Activated T-helper 2 cell treated with anti-CD3 and anti-CD28 coated beads, Interferon-gamma antibody, Interleukin-2, Interleukin-4, amounts not matched to agents 10 μg/mL and 5 μg/mL and 100 μg/mL, durations not matched to agents 14 hours and 24 hours and 36 hours (primary cell): ENCODE data around the gene SPTB. TPM values are rescaled to one million over a fixed set of nuclear protein-coding genes. Genes with fewer than 3 reads are reported as not detected.
"Not testable (repeated sequence)": the region's sequence is repeated elsewhere in the genome, so short reads cannot be mapped to it uniquely, and the experiment has no call there.

ENCODE experiments used
- DNase-seq: peaks from one replicate; pipeline ENCODE4 v3.0.0; 2021; ENCODE audit warnings: low spot score
- H3K27ac Mint-ChIP-seq: one replicate; pipeline ENCODE4 v1.8.0; 2021; ENCODE audit warnings: mixed read lengths
- H3K27me3 Mint-ChIP-seq: one replicate; pipeline ENCODE4 v1.8.0; 2021; ENCODE audit warnings: low read depth, mixed read lengths
- H3K36me3 Mint-ChIP-seq: one replicate; pipeline ENCODE4 v1.8.0; 2021; ENCODE audit warnings: low read depth, mixed read lengths
- H3K4me1 Mint-ChIP-seq: one replicate; pipeline ENCODE4 v1.8.0; 2021; ENCODE audit warnings: low read depth, mixed read lengths
- H3K4me3 Mint-ChIP-seq: one replicate; pipeline ENCODE4 v1.8.0; 2021; ENCODE audit warnings: low read depth, mild to moderate bottlenecking, moderate library complexity, mixed read lengths
- H3K9me3 Mint-ChIP-seq: one replicate; pipeline ENCODE4 v1.8.0; 2021; ENCODE audit warnings: mixed read lengths
- intact Hi-C: fragments of 100-400 bp; cut with micrococcal nuclease; formaldehyde crosslinking; loops from one replicate; pipeline ENCODE4 v1.15.1; 2023
- total RNA-seq: library from RNA; stranded (reverse); gene quantifications from 2 replicates; pipeline ENCODE4 v1.2.3, GENCODE V29; 2022

Gene SPTB
- total RNA-seq, 1 donor from 2014 or later, result 0.05 TPM

DNA sequence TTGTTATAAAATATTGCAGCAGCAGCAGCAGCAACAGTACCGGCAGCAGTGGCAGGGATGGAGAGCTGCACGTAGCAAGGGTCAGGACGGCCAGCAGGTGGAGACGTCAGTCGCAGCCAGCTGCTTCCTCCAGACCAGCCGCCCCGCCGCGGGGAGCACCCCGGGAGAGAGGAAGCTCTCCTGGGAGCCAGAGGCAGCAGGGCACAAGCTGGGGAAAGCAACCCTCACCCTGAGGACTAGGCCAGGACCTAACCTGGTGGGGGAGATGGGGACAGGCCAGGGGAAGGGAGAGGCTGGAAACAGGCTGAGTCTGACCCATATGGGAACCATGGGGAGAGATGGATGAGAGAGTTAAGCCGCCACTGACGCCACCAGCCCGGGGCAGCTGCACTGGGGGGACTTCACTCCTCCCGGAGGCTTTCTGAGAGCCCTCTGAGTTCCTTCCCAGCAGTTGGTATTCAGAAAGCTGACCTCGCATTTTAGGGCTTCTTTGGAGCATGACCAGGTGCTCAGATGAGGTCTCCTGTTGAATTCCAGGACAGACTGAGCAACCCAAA, 56.3 kb downstream of the SPTB start:
- intact Hi-C loops, result loop anchor here (1.0 to 5.0 kb wide), 2 partner anchors 69 to 160 kb away; no protein-coding TSS in a partner anchor
- no peak overlapping the region for H3K27ac Mint-ChIP-seq
- peak; percentile 47 for DNase-seq
- H3K4me3 Mint-ChIP-seq, result peak overlapping the region; percentile 19
- H3K27me3 Mint-ChIP-seq, result peaks cover 38% of the 10 kb centered on the region
- H3K9me3 Mint-ChIP-seq, result no peaks in the 10 kb centered on the region
- H3K4me1 Mint-ChIP-seq, result peaks cover 5% of the 10 kb centered on the region
- H3K36me3 Mint-ChIP-seq, result no peaks in the 10 kb centered on the region

DNA sequence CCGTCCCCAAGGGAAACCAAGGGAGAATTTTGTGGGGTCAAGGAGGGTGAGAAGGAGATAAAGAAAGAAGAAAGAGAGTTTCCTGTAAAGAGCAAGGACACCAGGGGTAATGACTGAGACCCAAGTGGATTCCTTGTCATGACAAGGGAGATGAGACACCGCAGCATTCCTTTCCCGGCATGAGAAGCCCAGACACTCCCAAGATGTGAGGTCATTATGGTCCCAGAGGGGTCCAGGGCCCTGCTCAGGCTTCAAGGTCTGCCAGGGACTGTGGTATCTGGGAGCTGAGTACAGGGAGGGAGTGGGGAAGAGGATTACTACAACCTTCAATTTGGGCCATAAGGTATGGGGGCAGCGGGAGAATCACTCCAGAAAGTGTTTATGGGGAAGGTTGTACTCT, 58.1 kb downstream of the SPTB start:
- Mint-ChIP-seq H3K9me3 (no peaks in the 10 kb centered on the region), H3K27me3 (peaks cover 39% of the 10 kb centered on the region), H3K27ac (no peak overlapping the region), H3K4me3 (no peak overlapping the region), H3K36me3 (no peaks in the 10 kb centered on the region), H3K4me1 (peaks cover 5% of the 10 kb centered on the region)
- intact Hi-C loops, result loop anchor here (5.0 kb wide), 1 partner anchor 71 kb away; no protein-coding TSS in a partner anchor
- DNase-seq, result no peak

DNA sequence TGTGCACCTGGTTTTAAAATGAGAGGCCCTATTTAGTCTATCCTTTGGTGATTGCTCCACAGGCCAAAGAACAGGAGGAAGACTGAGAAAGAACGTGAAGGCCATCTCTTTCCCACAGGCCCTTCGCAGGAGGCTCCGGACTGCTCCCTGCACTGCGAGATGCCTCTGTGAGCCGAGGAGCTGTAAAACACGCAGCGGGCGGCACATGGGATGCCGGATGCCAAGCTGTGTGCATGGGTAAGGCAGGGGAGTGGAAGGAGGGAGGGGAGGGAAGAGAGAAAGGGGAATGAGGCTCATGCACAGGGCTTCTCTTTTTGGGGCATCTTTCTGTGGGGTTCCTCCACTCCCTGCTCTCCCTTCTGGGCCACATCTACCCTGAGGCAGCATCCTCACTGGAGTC, 61.6 kb downstream of the SPTB start:
- H3K27ac Mint-ChIP-seq, result no peak overlapping the region
- DNase-seq, result no peak
- H3K4me3 Mint-ChIP-seq, result no peak overlapping the region
- intact Hi-C loops, result no loop called here
- no peaks in the 10 kb centered on the region for H3K9me3 Mint-ChIP-seq
- no peaks in the 10 kb centered on the region for H3K4me1 Mint-ChIP-seq
- peaks cover 45% of the 10 kb centered on the region for H3K27me3 Mint-ChIP-seq
- H3K36me3 Mint-ChIP-seq, result no peaks in the 10 kb centered on the region

GRCh38 chr14:64817631-64818030, 62.1 kb downstream of the SPTB start:
- intact Hi-C loops, result no loop called here
- H3K9me3 Mint-ChIP-seq, result no peaks in the 10 kb centered on the region
- no peaks in the 10 kb centered on the region for H3K36me3 Mint-ChIP-seq
- no peak overlapping the region for H3K27ac Mint-ChIP-seq
- no peak overlapping the region for H3K4me3 Mint-ChIP-seq
- H3K27me3 Mint-ChIP-seq, result peaks cover 48% of the 10 kb centered on the region
- DNase-seq, result no peak
- no peaks in the 10 kb centered on the region for H3K4me1 Mint-ChIP-seq

GRCh38 chr14:64816221-64816783, 63.4 kb downstream of the SPTB start:
- intact Hi-C loops, result no loop called here
- Mint-ChIP-seq H3K4me3 (no peak overlapping the region), H3K27ac (no peak overlapping the region), H3K4me1 (peaks cover 3% of the 10 kb centered on the region), H3K27me3 (peaks cover 51% of the 10 kb centered on the region), H3K36me3 (no peaks in the 10 kb centered on the region), H3K9me3 (no peaks in the 10 kb centered on the region)
- DNase-seq, result no peak

GRCh38 chr14:64815257-64815656, 64.5 kb downstream of the SPTB start:
- Mint-ChIP-seq H3K4me3 (no peak overlapping the region), H3K9me3 (no peaks in the 10 kb centered on the region), H3K4me1 (peaks cover 3% of the 10 kb centered on the region), H3K27me3 (peaks cover 47% of the 10 kb centered on the region), H3K36me3 (no peaks in the 10 kb centered on the region), H3K27ac (no peak overlapping the region)
- no peak for DNase-seq
- intact Hi-C loops, result no loop called here

DNA sequence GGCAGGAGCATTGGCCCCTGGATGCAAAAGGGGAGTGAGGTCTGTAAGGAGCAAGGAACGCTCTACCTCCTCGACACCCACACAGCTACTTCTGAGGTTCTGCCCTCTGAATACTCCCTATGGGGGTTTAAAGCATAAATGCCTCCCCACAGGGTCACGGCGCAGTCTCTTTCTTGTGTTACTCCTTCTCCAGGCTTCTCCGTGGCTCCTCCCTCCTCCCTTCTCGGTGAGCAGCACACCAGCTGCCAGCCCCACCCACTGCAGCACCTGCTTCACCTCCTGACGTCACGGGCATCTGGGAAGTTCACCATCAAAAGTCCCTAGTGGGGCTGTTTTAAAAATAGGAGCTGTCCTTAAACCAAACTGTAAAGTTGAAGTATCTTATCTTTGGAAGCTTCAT, 67.3 kb downstream of the SPTB start:
- DNase-seq, result no peak
- H3K4me3 Mint-ChIP-seq, result no peak overlapping the region
- no peaks in the 10 kb centered on the region for H3K36me3 Mint-ChIP-seq
- H3K27ac Mint-ChIP-seq, result no peak overlapping the region
- peaks cover 43% of the 10 kb centered on the region for H3K27me3 Mint-ChIP-seq
- peaks cover 3% of the 10 kb centered on the region for H3K4me1 Mint-ChIP-seq
- intact Hi-C loops, result no loop called here
- no peaks in the 10 kb centered on the region for H3K9me3 Mint-ChIP-seq

DNA sequence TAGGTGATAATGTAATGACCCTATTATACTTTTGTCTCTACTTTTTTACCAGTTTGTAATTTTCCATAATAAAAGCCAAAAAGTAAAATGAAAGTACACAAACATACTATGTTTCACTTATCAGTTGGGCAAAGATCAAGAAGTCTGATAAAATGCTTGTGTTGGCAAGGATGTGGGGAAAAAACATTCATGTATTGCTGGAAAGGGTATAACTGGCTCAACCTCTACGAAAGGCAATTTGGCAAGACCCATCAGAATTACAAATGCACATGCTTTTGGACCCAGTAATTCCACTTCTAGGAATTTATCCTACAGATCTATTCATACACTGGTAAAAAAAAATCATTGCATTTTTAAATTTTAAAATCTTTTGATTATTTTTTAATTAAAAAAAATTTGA, 68.0 kb downstream of the SPTB start:
- Mint-ChIP-seq H3K4me1 (peaks cover 3% of the 10 kb centered on the region), H3K36me3 (no peaks in the 10 kb centered on the region), H3K27me3 (peaks cover 39% of the 10 kb centered on the region), H3K9me3 (no peaks in the 10 kb centered on the region), H3K27ac (no peak overlapping the region), H3K4me3 (no peak overlapping the region)
- no peak for DNase-seq
- intact Hi-C loops, result no loop called here

DNA sequence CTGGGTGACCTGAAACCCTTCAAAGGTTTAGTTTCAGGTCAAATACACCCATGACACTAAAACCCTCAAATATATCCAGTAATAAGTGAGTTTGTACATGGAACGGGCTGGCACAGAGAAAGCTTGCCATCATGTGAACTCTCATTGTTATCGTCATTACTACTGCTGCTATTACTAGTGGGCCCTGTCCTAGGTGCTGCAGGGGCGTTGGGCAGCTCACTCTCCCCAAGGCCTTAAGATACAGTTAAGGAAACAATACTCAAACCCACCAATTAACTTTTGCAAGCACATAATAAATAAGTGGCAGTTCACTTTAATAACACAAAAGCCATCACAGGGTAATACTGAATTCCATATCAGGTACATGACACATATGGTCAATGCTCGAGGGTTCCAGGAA, 71.3 kb downstream of the SPTB start:
- no peaks in the 10 kb centered on the region for H3K36me3 Mint-ChIP-seq
- H3K9me3 Mint-ChIP-seq, result no peaks in the 10 kb centered on the region
- peaks cover 23% of the 10 kb centered on the region for H3K27me3 Mint-ChIP-seq
- H3K4me3 Mint-ChIP-seq, result no peak overlapping the region
- DNase-seq, result no peak
- intact Hi-C loops, result no loop called here
- H3K27ac Mint-ChIP-seq, result no peak overlapping the region
- peaks cover 3% of the 10 kb centered on the region for H3K4me1 Mint-ChIP-seq

DNA sequence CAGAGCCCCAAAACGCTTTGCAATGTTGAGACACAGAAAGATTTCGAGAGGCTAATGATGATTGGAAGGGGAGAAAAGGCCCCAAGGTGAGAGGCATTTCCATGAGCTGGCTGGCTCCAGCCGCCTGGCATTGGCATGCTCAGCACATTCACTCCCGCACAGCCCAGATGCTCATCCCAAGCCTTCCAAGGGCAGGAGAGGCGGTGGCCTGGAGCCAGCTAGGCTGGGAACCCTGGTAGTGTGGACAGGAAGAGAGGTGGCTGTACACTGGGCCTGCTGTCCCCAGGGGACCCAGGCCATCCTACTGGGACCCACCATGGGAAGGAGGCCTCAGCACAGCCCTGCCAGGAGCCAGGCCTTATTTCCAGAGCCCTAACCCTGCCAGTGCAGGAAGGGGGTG, 72.2 kb downstream of the SPTB start:
- no peak for DNase-seq
- Mint-ChIP-seq H3K27me3 (peaks cover 15% of the 10 kb centered on the region), H3K27ac (no peak overlapping the region), H3K4me3 (no peak overlapping the region), H3K4me1 (peaks cover 3% of the 10 kb centered on the region), H3K36me3 (no peaks in the 10 kb centered on the region), H3K9me3 (no peaks in the 10 kb centered on the region)
- intact Hi-C loops, result no loop called here

- Mint-ChIP-seq H3K4me1 (peaks cover 3% of the 10 kb centered on the region), H3K9me3 (no peaks in the 10 kb centered on the region), H3K4me3 (no peak overlapping the region), H3K36me3 (no peaks in the 10 kb centered on the region), H3K27ac (no peak overlapping the region), H3K27me3 (peaks cover 12% of the 10 kb centered on the region)
- DNase-seq, result no peak
- intact Hi-C loops, result no loop called here
These were observed 72.7 kb downstream of the SPTB start for GRCh38 chr14:64806862-64807495.

DNA sequence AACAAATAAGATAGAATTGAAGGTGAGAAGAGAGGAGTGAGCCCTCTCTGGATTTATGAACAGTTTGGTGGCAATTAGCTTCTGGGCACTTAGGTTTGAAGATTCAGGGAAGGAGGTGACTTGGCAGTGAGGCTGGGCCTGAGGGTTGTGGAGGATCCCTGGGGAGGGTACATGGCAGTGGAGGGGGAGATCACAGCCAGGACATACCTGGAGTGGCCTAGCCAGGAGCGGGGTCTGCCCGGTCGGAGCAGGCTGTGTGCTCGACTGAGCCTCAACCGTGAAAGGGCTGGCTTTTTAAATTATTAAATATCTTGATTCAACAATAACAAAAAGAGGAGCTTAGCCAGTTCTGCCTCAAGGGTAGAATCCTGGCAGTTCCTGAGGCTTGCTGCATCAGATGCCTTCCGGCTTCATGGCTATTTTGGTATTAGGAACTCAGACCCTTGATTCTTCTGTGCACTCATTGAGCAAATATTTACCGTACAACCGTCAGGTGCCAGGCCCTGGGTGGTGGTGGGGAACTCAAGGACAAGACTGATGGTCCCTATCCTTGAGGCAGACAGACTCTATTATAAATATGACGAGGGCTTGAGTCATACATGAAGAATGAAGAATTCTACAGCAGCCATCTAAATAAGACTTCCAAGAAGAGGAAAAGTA, 73.4 kb downstream of the SPTB start:
- intact Hi-C loops, result no loop called here
- H3K4me1 Mint-ChIP-seq, result peaks cover under 1% of the 10 kb centered on the region
- H3K9me3 Mint-ChIP-seq, result no peaks in the 10 kb centered on the region
- H3K27me3 Mint-ChIP-seq, result peaks cover 10% of the 10 kb centered on the region
- DNase-seq, result no peak
- no peaks in the 10 kb centered on the region for H3K36me3 Mint-ChIP-seq
- H3K27ac Mint-ChIP-seq, result peak overlapping the region; percentile 40
- H3K4me3 Mint-ChIP-seq, result no peak overlapping the region

GRCh38 chr14:64805646-64806045, 74.1 kb downstream of the SPTB start:
- H3K36me3 Mint-ChIP-seq, H3K27me3 Mint-ChIP-seq, H3K27ac Mint-ChIP-seq, intact Hi-C loops, H3K9me3 Mint-ChIP-seq, DNase-seq, H3K4me1 Mint-ChIP-seq, H3K4me3 Mint-ChIP-seq: not testable (repeated sequence)
